ENCODE measurements around the gene ACTMAP.
"Not testable (repeated sequence)": the region's sequence is repeated elsewhere in the genome, so short reads cannot be mapped to it uniquely, and the experiment has no call there.

ACTMAP gene

GRCh38 chr19:40742477-40742876 is 7.8 kb downstream of the ACTMAP start:
- DNase-seq = no peak

- DNase-seq = no peak
Measured at GRCh38 chr19:40741527-40742390, 8.5 kb downstream of the ACTMAP start.

GRCh38 chr19:40740747-40741146 is 9.5 kb downstream of the ACTMAP start:
- no peak for DNase-seq

DNA sequence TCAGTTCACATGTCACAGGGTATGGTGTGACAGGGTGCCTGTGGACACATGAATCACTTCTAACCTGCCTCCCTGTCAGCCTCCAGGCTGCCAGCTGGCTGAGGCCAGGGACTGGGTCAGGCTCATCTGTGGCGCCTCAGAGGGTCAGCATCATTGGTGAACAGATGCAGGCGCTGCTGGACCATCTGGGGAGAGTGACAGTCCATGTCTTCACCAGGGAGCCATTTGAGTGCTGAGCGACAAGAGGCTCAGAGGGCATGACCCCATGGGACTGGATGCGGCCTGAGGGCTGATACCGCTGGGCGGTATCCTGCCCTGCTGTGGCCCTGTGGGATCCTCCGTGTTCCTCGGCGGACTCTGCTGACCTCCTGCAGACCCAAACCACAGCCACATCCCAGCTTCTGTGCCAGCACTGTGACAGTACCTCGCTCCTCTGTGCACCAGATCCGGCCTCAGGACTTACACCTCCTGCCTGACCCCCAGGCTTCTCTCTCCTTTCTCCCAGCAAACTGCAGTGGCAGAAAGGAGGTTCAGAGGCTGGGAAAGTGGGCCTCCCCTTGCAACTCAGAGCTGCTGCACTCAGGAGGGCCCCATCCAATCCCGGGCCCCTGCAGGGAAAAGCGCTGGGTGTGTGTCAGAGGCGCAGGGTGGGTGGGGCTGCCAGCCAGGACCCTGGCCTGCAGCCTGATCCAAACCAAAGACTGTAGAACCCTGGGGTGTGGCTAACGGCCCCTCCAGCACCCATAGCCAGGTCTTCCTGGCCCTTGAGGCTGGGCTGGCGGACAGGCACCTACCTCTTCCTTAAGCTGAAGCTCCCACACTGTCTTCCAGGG is 10.2 kb downstream of the ACTMAP start:
- DNase-seq = no peak

DNA sequence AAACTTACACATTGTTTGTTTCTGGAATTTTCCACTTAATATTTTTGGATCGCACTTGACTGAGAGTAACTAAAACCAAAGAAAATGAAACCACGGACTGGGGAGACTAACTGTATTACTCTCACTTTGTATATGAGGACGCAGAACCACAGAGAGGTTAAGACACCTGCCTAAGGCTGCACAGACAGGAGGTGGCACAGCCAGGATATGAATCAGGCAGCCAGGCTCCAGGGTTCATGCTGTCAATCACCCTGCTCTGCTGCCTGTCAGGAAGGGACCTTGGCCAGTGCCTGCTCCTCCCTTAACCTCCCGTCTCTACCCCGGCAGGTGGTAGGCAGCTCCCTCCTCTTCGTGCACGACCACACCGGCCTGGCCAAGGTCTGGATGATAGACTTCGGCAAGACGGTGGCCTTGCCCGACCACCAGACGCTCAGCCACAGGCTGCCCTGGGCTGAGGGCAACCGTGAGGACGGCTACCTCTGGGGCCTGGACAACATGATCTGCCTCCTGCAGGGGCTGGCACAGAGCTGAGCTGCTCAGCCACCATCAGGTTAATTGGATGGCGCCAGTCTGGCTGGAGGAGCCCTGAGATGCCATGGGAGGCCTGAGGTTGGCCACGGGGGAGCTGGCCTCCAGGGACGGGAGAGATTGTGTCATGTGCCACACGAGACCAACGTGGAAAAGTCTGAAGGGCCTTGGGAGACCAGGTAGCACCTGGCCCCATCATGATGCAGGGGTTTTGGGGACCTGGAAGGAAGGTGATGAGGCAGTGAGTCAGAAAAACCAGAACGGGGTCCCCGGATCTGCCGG is 11.0 kb downstream of the ACTMAP start:
- DNase-seq = no peak

DNA sequence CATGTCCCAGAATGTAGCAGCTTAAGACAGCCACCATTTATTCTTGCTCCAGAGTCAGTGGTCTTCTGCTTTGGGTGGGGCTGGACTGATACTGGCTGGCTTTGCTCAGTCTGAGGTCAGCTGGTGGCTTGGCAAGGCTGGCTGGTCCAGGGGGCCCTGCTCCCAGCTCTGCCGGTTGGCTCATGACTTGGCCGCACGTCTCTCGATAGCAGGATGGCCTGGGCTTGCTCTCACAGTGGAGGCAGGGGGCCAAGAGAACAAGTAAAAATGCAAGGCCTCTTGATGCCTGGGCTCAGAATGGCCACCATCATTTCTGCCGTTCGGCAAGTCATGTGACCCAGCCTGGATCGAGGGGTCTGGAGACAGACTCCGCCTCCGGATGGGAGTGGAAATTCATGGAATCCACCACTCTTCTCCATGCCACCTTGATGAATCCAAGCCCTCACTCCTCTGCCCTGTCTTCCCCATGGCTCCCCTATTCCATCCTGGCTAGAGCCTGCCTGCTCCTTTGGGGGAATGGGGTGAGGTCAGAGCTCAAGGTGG is 13.1 kb downstream of the ACTMAP start:
- no peak for DNase-seq

- no peak for DNase-seq
Measured at GRCh38 chr19:40736661-40737060, 13.6 kb downstream of the ACTMAP start.

- no peak for DNase-seq
Measured at GRCh38 chr19:40735013-40735771, 15.1 kb downstream of the ACTMAP start.

DNA sequence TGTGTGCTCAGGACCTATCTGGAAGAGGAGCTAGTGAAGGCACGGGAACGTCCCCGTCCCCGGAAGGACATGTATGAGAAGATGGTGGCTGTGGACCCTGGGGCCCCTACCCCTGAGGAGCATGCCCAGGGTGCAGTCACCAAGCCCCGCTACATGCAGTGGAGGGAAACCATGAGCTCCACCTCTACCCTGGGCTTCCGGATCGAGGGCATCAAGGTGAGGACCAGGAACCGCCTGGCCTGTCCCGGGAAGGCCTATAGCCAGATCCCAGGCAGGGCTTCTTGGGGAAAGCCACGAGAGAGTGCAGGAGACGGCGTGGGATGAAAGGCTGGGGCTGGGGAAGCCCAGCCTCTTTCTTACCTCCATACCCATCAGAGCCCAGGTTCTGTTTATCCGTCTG is 17.1 kb downstream of the ACTMAP start:
- DNase-seq = no peak

DNA sequence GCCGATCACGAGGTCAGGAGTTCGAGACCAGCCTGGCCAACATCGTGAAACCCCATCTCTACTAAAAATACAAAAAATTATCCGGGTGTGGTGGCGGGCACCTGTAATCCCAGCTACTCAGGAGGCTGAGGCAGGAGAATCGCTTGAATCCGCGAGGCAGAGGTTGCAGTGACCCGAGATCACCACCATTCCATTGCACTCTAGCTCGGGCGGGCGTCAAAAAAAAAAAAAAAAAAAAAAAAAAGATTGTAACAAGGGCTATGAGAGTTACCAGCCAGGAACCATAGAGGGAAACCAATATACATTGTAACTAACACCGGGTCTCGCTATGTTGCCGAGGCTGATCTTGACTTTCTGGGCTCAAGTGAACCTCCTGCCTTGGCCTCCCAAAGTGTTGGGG is 18.0 kb downstream of the ACTMAP start:
- DNase-seq = not testable (repeated sequence)

DNA sequence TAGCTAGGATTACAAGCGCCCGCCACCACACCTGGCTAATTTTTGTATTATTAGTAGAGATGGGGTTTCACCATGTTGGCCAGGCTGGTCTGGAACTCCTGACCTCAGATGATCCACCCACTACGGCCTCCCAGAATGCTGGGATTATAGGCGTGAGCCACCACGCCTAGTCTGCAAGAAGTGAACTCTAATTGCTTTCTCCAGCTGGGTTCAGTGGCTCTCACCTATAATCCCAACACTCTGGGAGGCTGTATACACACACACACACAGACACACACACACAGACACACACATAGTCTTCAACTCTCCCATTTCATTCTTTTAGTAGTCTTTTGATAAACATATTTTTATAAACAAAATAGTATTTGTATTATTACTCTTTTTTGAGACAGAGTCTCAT is 20.2 kb downstream of the ACTMAP start:
- not testable (repeated sequence) for DNase-seq

- DNase-seq = no peak
Measured at GRCh38 chr19:40726279-40726678, 24.0 kb downstream of the ACTMAP start.

GRCh38 chr19:40724855-40725254 is 25.4 kb downstream of the ACTMAP start:
- DNase-seq = no peak

DNA sequence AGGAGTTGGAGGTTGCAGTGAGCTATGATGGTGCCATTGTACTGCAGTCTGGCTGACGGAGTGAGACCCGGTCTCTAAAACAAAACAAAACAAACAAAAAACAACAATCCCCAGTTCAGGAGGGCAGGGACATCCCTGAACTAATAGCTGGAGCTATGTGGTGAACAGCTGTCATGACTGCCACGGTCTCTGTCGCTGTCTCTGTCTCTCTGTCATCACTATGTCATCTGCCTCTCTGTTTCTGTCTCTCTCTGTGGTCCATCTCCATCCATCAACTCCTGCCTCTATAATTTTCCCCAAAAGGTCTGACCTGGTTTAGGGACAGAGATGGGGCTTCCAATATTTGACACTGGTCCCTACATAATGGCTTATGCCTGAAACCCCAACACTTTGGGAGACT is 26.0 kb downstream of the ACTMAP start:
- DNase-seq = no peak

DNA sequence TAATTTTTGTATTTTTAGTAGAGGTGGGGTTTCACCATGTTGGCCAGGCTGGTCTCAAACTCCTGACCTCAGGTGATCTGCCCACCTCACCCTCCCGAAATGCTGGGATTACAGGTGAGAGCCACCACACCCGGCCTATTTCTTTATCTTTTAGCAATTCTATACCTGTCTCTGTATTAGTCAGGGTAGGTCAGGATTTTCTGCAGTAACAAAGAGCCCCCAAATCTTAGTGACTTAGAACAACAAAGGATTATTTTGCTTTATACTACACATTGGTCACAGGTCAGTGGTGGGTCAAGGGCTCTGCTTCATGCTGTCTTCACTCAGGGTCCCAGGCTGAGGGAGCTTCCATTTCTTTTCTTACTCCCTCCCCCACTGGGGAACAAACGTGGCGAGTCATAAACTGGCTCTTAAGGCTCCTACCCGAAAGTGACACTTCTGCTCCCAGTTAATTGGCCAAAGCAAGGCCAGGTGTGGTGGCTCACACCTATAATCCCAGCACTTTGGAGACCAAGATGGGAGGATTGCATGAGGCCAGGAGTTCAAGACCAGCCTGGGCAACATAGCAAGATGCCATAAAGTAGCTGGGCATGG is 26.5 kb downstream of the ACTMAP start:
- no peak for DNase-seq

DNA sequence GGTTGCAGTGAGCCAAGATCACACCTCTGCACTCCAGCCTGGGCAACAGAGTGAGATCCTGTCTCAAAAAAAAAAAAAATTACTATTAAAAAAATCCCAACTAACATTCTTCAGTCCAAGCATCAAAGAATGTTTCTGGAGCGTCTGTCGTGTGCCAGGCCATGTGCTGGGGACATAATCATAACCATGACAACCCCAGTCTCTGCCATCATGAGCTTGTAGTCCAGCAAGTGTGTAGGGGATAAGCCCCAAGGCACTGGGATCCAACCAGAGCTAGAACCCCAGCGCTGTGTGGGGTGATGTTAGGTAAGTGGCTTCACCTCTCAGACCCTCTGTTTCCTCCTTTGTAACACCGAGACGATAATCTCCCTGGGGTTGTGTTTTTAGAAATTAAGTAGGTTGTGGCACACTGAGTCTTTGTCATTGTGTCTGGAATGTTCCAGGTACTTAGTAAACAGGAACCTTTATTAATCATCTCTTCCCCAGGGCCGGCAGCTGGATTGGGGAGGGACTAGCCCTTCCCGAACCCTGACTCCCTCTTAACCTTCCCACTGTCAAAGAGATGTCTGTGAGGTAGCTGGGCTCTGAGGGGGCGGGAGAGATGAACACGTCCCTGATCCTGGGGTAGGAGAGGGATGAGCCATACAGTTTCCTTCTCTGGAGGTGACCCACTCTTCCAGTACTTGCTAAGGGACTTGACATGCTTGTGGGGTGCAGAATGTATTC is 28.2 kb downstream of the ACTMAP start:
- no peak for DNase-seq

- no peak for DNase-seq
Measured at GRCh38 chr19:40721140-40721486, 29.2 kb downstream of the ACTMAP start.

GRCh38 chr19:40719414-40719894 is 30.8 kb downstream of the ACTMAP start:
- DNase-seq = no peak

GRCh38 chr19:40718774-40719391 is 31.4 kb downstream of the ACTMAP start:
- no peak for DNase-seq

Measured in AML-193 (cell line).